Measurements from ENCODE around the gene ANGPTL2.

GRCh38 chr9:127086771-127087170 lies 35.7 kb downstream of the ANGPTL2 start:
- TF ChIP-seq SIN3A (IDR thresholded peaks at IDR 0.05; ENCODE audit: borderline replicate concordance, insufficient read depth, low read length) (no peak), REST (IDR thresholded peaks at IDR 0.05; ENCODE audit: insufficient read depth in 1 of 2, low read depth in 2 of 2, low read length in 2 of 2) (no peak)

Data from PFSK-1 (cell line).